T1000 (cell line): ENCODE measurements around the gene CSH1.
"Not testable (repeated sequence)": the region's sequence is repeated elsewhere in the genome, so short reads cannot be mapped to it uniquely, and the experiment has no call there.

ENCODE experiments used
- DNase-seq: peaks from one replicate; lab custom pipeline; 2025; ENCODE audit warnings: mixed read lengths; lab: John Stamatoyannopoulos, UW

CSH1 gene

GRCh38 chr17:63928966-63929695 lies 32.8 kb upstream of the CSH1 start:
- DNase-seq: no peak

- DNase-seq: no peak
Observed at GRCh38 chr17:63928172-63928666, 31.8 kb upstream of the CSH1 start.

- DNase-seq: no peak
Observed at GRCh38 chr17:63927464-63928171, 31.2 kb upstream of the CSH1 start.

GRCh38 chr17:63926164-63926563 lies 29.8 kb upstream of the CSH1 start:
- DNase-seq: no peak

- DNase-seq: no peak
Observed at GRCh38 chr17:63925615-63926014, 29.2 kb upstream of the CSH1 start.

GRCh38 chr17:63922402-63922801 lies 26.0 kb upstream of the CSH1 start:
- not testable (repeated sequence) for DNase-seq

- not testable (repeated sequence) for DNase-seq
Observed at GRCh38 chr17:63920779-63921178, 24.4 kb upstream of the CSH1 start.

- DNase-seq: not testable (repeated sequence)
Observed at GRCh38 chr17:63920050-63920449, 23.7 kb upstream of the CSH1 start.

- DNase-seq: peak; percentile 48
Observed at GRCh38 chr17:63919311-63919723, 22.9 kb upstream of the CSH1 start.

GRCh38 chr17:63918789-63919305 lies 22.5 kb upstream of the CSH1 start, which contains the start of gene GH1:
TSS of gene GH1 (minus strand) at chr17:63918839. CDS start at chr17:63918776, 63 bp downstream.
- not testable (repeated sequence) for DNase-seq

- DNase-seq: no peak
Observed at GRCh38 chr17:63918305-63918704, 21.9 kb upstream of the CSH1 start.

GRCh38 chr17:63917646-63918045 lies 21.3 kb upstream of the CSH1 start:
- no peak for DNase-seq

GRCh38 chr17:63917206-63917605 lies 20.8 kb upstream of the CSH1 start:
- not testable (repeated sequence) for DNase-seq

GRCh38 chr17:63916566-63917185 lies 20.3 kb upstream of the CSH1 start:
- DNase-seq: no peak

GRCh38 chr17:63915753-63916152 lies 19.4 kb upstream of the CSH1 start:
- not testable (repeated sequence) for DNase-seq

- no peak for DNase-seq
Observed at GRCh38 chr17:63914471-63914870, 18.1 kb upstream of the CSH1 start.

GRCh38 chr17:63911657-63912100 lies 15.3 kb upstream of the CSH1 start:
- DNase-seq: peak; percentile 15

- DNase-seq: no peak
Observed at GRCh38 chr17:63911041-63911635, 14.8 kb upstream of the CSH1 start, which contains the start of gene CSHL1. TSS of gene CSHL1 (minus strand) at chr17:63911258. CDS start at chr17:63911196, 62 bp downstream.

GRCh38 chr17:63910096-63910495 lies 13.7 kb upstream of the CSH1 start:
- DNase-seq: no peak

GRCh38 chr17:63909586-63909985 lies 13.2 kb upstream of the CSH1 start:
- not testable (repeated sequence) for DNase-seq

- DNase-seq: not testable (repeated sequence)
Observed at GRCh38 chr17:63907161-63907778, 10.9 kb upstream of the CSH1 start.
